GM12878 (cell line): ENCODE measurements around the gene POLA1. TPM values are rescaled to one million over a fixed set of nuclear protein-coding genes. Genes with fewer than 3 reads are reported as not detected.

Experiments used
- ATAC-seq: fragments of 200-7000 bp; cut with Tn5 transposase; 3 replicates; pipeline ENCODE4 v1.9.1; 2020; ENCODE audit warnings: mild to moderate bottlenecking, moderate library complexity
- BruUV-seq: library from RNA; stranded (reverse); fragments of 400-500 nt; replicated peaks from 2 replicates; lab custom pipeline; 2021; lab: Mats Ljungman, UMichigan
- CTCF ChIA-PET: fragments of 300-600 bp; sonication (Branson Sonifier 250); formaldehyde crosslinking; extraction: SDS; loops from one replicate; lab custom pipeline; 2021; ENCODE audit warnings: inconsistent platforms; lab: Yijun Ruan, JAX
- POLR2A ChIA-PET: fragments of 350-600 bp; formaldehyde crosslinking; extraction: SDS; loops from one replicate; lab custom pipeline; 2021; ENCODE audit warnings: inconsistent platforms; lab: Charles Lee
- RAD21 ChIA-PET: fragments of 300-600 bp; sonication (Branson Sonifier 250); formaldehyde crosslinking; loops from one replicate; lab custom pipeline; 2023; ENCODE audit warnings: antibody characterized with exemption; ENCODE audit not compliant: unreplicated experiment; lab: Charles Lee
- SMC1A ChIA-PET: fragments of 300-600 bp; sonication (Branson Sonifier 250); formaldehyde crosslinking; loops from one replicate; lab custom pipeline; 2023; ENCODE audit not compliant: unreplicated experiment, uncharacterized antibody; lab: Charles Lee
- DNase-seq: peaks from one replicate; pipeline ENCODE4 v3.0.0-alpha.2; 2011; ENCODE audit warnings: low read depth, low spot score
- FAIRE-seq: peaks from 3 replicates; lab custom pipeline; 2011; peaks lifted over from hg19 to GRCh38; lab: Jason Lieb, UNC
- H2AFZ ChIP-seq: 2 replicates; pipeline ENCODE4 v1.6.0; 2011; ENCODE audit warnings: low read depth, low read length, control low read depth; ENCODE audit not compliant: control insufficient read depth
- H3K27ac ChIP-seq: 2 replicates; pipeline ENCODE4 v1.5.1; 2011; ENCODE audit warnings: control low read depth; ENCODE audit not compliant: control insufficient read depth, insufficient read depth
- H3K27me3 ChIP-seq, 2 experiments: replicated peaks in 1 of 2; 2 replicates each; pipeline versions ENCODE4 v1.6.0 to v1.6.1; 2011; ENCODE audit warnings: low read length in 1 of 2; ENCODE audit not compliant: control insufficient read depth in 2 of 2, insufficient read depth in 2 of 2
- H3K36me3 ChIP-seq, 2 experiments: 2 replicates each; pipeline ENCODE4 v1.5.1; 2011; ENCODE audit warnings: low read length in 1 of 2; ENCODE audit not compliant: control insufficient read depth in 2 of 2, insufficient read depth in 2 of 2
- H3K4me1 ChIP-seq: 2 replicates; pipeline ENCODE4 v1.6.1; 2011; ENCODE audit warnings: mild to moderate bottlenecking, low read length, moderate library complexity, mixed read lengths; ENCODE audit not compliant: control insufficient read depth, insufficient read depth
- H3K4me2 ChIP-seq: 2 replicates; pipeline ENCODE4 v1.6.0; 2011; ENCODE audit warnings: control low read depth; ENCODE audit not compliant: control insufficient read depth, insufficient read depth
- H3K4me3 ChIP-seq: fragments of 200-600 bp; sonication (generic); 2 replicates; pipeline ENCODE4 v1.5.1; 2016
- H3K79me2 ChIP-seq: 2 replicates; pipeline ENCODE4 v1.6.0; 2011; ENCODE audit warnings: low read length; ENCODE audit not compliant: control insufficient read depth, insufficient read depth
- H3K9ac ChIP-seq: 2 replicates; pipeline ENCODE4 v1.8.0; 2011; ENCODE audit warnings: low read length, control low read depth, mixed read lengths; ENCODE audit not compliant: control insufficient read depth, insufficient read depth
- H3K9me3 ChIP-seq: replicated peaks from 3 replicates; pipeline ENCODE4 v1.5.1; 2011; ENCODE audit warnings: mild to moderate bottlenecking, low read length; ENCODE audit not compliant: control insufficient read depth, insufficient read depth
- H4K20me1 ChIP-seq: 2 replicates; pipeline ENCODE4 v1.6.0; 2011; ENCODE audit not compliant: control insufficient read depth, insufficient read depth
- CBX5 ChIP-seq: sonication (generic); IDR thresholded peaks from 2 replicates; pipeline ENCODE4 v1.6.1; 2016; ENCODE audit warnings: low read depth, moderate library complexity, mild to moderate bottlenecking, inconsistent platforms
- GABPA ChIP-seq: IDR thresholded peaks from 2 replicates; pipeline ENCODE4 v1.6.1; 2014; ENCODE audit warnings: antibody characterized with exemption, low read depth, mild to moderate bottlenecking, inconsistent platforms
- PRDM15 ChIP-seq: fragments of 450-650 bp; formaldehyde crosslinking; IDR thresholded peaks from 2 replicates; pipeline ENCODE4 v1.4.0; 2020; ENCODE audit warnings: mild to moderate bottlenecking, moderate library complexity
- SUZ12 ChIP-seq: fragments of 200-600 bp; sonication (generic); IDR thresholded peaks from one replicate; pipeline ENCODE4 v1.6.1; 2018; ENCODE audit warnings: antibody characterized with exemption, mild to moderate bottlenecking; ENCODE audit not compliant: unreplicated experiment
- ZNF622 ChIP-seq: fragments of 450-650 bp; IDR thresholded peaks from 2 replicates; pipeline ENCODE4 v1.6.1; 2017; ENCODE audit warnings: mild to moderate bottlenecking, inconsistent platforms
- WGBS: methylation state at CpG from one replicate; pipeline ENCODE4 v1.1.6; 2016; ENCODE audit warnings: low lambda C conversion rate; ENCODE audit not compliant: insufficient replicate concordance, insufficient coverage; ENCODE audit errors: missing lambda C conversion rate; 5-methylcytosine and 5-hydroxymethylcytosine counted together
- in situ Hi-C: fragments of 300-500 bp; cut with MboI; formaldehyde crosslinking; loops from 9 replicates; pipeline ENCODE4 v1.14.3; 2018; ENCODE audit warnings: mixed read lengths
- intact Hi-C: fragments of 100-400 bp; cut with micrococcal nuclease; formaldehyde crosslinking; loops from one replicate; pipeline ENCODE4 v1.14.2; 2022; ENCODE audit not compliant: unreplicated experiment
- polyA plus RNA-seq, 11 experiments: library from polyadenylated mRNA; depleted of rRNA in 4 of 11; unstranded in 6 of 11; stranded (reverse) in 5 of 11; fragments of >200 nt; fragmentation: Nextera tagmentation in 4 of 11; fragmentation: Illumina TruSeq in 1 of 11; extraction: Ambion mirVana in 4 of 11; extraction: Trizol in 1 of 11; gene quantifications; 1 replicate in 1 of 11; 2 replicates in 10 of 11; pipeline versions ENCODE4 v1.2.1 to v1.2.3, GENCODE V29; 2011 to 2016; ENCODE audit warnings: inconsistent platforms in 2 of 11, missing spikeins in 2 of 11, low read depth in 1 of 11
- total RNA-seq, 4 experiments: library from RNA; depleted of rRNA in 3 of 4; stranded (reverse); fragments of >200 nt in 3 of 4; fragmentation: Illumina TruSeq in 1 of 4; extraction: Trizol in 1 of 4; gene quantifications; 2 replicates each; pipeline versions ENCODE4 v1.2.1 to v1.2.3, GENCODE V29; 2013 to 2021
- TF ChIP-seq, protein P1 (sequence below): IDR thresholded peaks from 2 replicates; pipeline ENCODE4 v1.6.1; 2011; ENCODE audit warnings: borderline replicate concordance, low read depth, mild to moderate bottlenecking, moderate library complexity, mixed read lengths, low read length; ENCODE audit not compliant: insufficient read depth; ENCODE audit errors: extremely low read length

Gene POLA1
- total and polyA plus RNA-seq, 10 of the 15 experiments (the other 5 are each of a cell fraction or from before 2014, with no cell fraction given) = 6.5 to 34.7 (median 24.8) TPM

- H3K27me3 ChIP-seq = peaks cover 3 to 9% of the 10 kb centered on the region in 2 experiments
- no peak for FAIRE-seq
- in situ Hi-C loops = no loop called here
- BruUV-seq = no TSS peak
- H4K20me1 ChIP-seq = no peaks in the 10 kb centered on the region
- CTCF ChIA-PET = no interaction called here
- H3K9me3 ChIP-seq = no peaks in the 10 kb centered on the region; the same call in 2 of the 3 replicates
- no peak for TF ChIP-seq ZNF622
- TF ChIP-seq SUZ12 = peak; percentile 39
- H3K79me2 ChIP-seq = no peaks in the 10 kb centered on the region
- 53% methylated on average over 20 of the region's 44 CpGs for WGBS
- H3K36me3 ChIP-seq = no peaks in the 10 kb centered on the region
- no peak overlapping the region for H3K4me3 ChIP-seq
- peak; percentile 55; the same call in 2 of the 3 replicates for ATAC-seq
- RAD21 ChIA-PET = no interaction called here
- H3K27ac ChIP-seq = no peak overlapping the region
- SMC1A ChIA-PET = no interaction called here
- intact Hi-C loops = no loop called here
- no peak overlapping the region for H3K4me2 ChIP-seq
- no peaks in the 10 kb centered on the region for H3K4me1 ChIP-seq
- POLR2A ChIA-PET = no interaction called here
- H2AFZ ChIP-seq = no peak overlapping the region
- no peak overlapping the region for H3K9ac ChIP-seq
- DNase-seq = no peak
Measured at GRCh38 chrX:25013632-25014365, 320.1 kb downstream of the POLA1 start.

GRCh38 chrX:25014366-25014838 is 320.7 kb downstream of the POLA1 start:
- ChIA-PET RAD21 (no interaction called here), CTCF (no interaction called here)
- H4K20me1 ChIP-seq = no peaks in the 10 kb centered on the region

More at GRCh38 chrX:25014366-25014838, 320.7 kb downstream of the POLA1 start:
- 42% methylated on average over 18 of the region's 19 CpGs for WGBS
- POLR2A ChIA-PET = no interaction called here
- FAIRE-seq (no peak), ATAC-seq (no peak), DNase-seq (no peak)
- no peak for TF ChIP-seq PRDM15 (CRISPR knock-in tag)
- no peak for TF ChIP-seq GABPA
- TF ChIP-seq, protein P1, sequence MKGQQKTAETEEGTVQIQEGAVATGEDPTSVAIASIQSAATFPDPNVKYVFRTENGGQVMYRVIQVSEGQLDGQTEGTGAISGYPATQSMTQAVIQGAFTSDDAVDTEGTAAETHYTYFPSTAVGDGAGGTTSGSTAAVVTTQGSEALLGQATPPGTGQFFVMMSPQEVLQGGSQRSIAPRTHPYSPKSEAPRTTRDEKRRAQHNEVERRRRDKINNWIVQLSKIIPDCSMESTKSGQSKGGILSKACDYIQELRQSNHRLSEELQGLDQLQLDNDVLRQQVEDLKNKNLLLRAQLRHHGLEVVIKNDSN = no peak
- TF ChIP-seq CBX5 = no peak
- Histone ChIP-seq H3K4me3 (no peak overlapping the region), H3K4me1 (no peaks in the 10 kb centered on the region), H3K9ac (no peak overlapping the region), H3K36me3 (no peaks in the 10 kb centered on the region), H3K79me2 (no peaks in the 10 kb centered on the region), H2AFZ (no peak overlapping the region), H3K27me3 (peaks cover 3 to 9% of the 10 kb centered on the region in 2 experiments), H3K4me2 (no peak overlapping the region), H3K9me3 (no peaks in the 10 kb centered on the region; the same call in 2 of the 3 replicates), H3K27ac (no peak overlapping the region)
- SMC1A ChIA-PET = no interaction called here
- intact Hi-C loops (no loop called here), in situ Hi-C loops (no loop called here)
- no TSS peak for BruUV-seq
